ENCODE results near the gene SLX4IP. TPM values are rescaled to one million over a fixed set of nuclear protein-coding genes. Genes with fewer than 3 reads are reported as not detected.
A peak's percentile ranks its signal among the peaks of the same experiment; 100 is the strongest.

The SLX4IP gene
- total RNA-seq, 4 donors from 2014 or later = 4.8 to 7.2 (median 5.7) TPM

GRCh38 chr20:10521836-10522235, 86.7 kb downstream of the SLX4IP start:
- no peaks in the 10 kb centered on the region for H3K9me3 ChIP-seq
- no peak overlapping the region for H3K27ac ChIP-seq
- 58% methylated on average over 1 of the region's 1 CpG for whole genome bisulfite sequencing
- no peak for DNase-seq (ENCODE audit: low spot score in 2 of 2)
- TF ChIP-seq EP300 (IDR thresholded peaks at IDR 0.05) = no peak
- TF ChIP-seq POLR2A (IDR thresholded peaks at IDR 0.05) = no peak
- no peak for TF ChIP-seq CTCF (IDR thresholded peaks at IDR 0.05)
- TF ChIP-seq POLR2AphosphoS5 (IDR thresholded peaks at IDR 0.05) = no peak
- H3K36me3 ChIP-seq = no peaks in the 10 kb centered on the region
- H3K27me3 ChIP-seq = no peaks in the 10 kb centered on the region
- H3K4me1 ChIP-seq = peaks cover 28% of the 10 kb centered on the region
- H3K4me3 ChIP-seq = no peak overlapping the region

- no peaks in the 10 kb centered on the region for H3K36me3 ChIP-seq
- no peaks in the 10 kb centered on the region for H3K9me3 ChIP-seq
- no peak overlapping the region for H3K4me3 ChIP-seq
- no peak overlapping the region for H3K27ac ChIP-seq
- no peaks in the 10 kb centered on the region for H3K27me3 ChIP-seq
- DNase-seq (ENCODE audit: low spot score in 2 of 2) = no peak
- H3K4me1 ChIP-seq = peaks cover 28% of the 10 kb centered on the region
- TF ChIP-seq POLR2AphosphoS5 (IDR thresholded peaks at IDR 0.05) = no peak
- WGBS = 85% methylated on average over 8 of the region's 8 CpGs
Measured at GRCh38 chr20:10522328-10522727, 87.2 kb downstream of the SLX4IP start.

GRCh38 chr20:10523443-10523842, 88.3 kb downstream of the SLX4IP start:
- H3K27ac ChIP-seq = no peak overlapping the region
- H3K36me3 ChIP-seq = no peaks in the 10 kb centered on the region
- H3K9me3 ChIP-seq = no peaks in the 10 kb centered on the region
- H3K27me3 ChIP-seq = no peaks in the 10 kb centered on the region
- no peak overlapping the region for H3K4me3 ChIP-seq
- WGBS = 62% methylated on average over 5 of the region's 5 CpGs
- DNase-seq (ENCODE audit: low spot score in 2 of 2) = no peak
- TF ChIP-seq POLR2AphosphoS5 (IDR thresholded peaks at IDR 0.05) (no peak), POLR2A (IDR thresholded peaks at IDR 0.05) (no peak), EP300 (IDR thresholded peaks at IDR 0.05) (no peak), CTCF (IDR thresholded peaks at IDR 0.05) (no peak)
- H3K4me1 ChIP-seq = peaks cover 28% of the 10 kb centered on the region

- WGBS = 56% methylated on average over 10 of the region's 10 CpGs
- Histone ChIP-seq H3K27me3 (no peaks in the 10 kb centered on the region), H3K9me3 (no peaks in the 10 kb centered on the region), H3K27ac (peak overlapping the region; percentile 16), H3K36me3 (no peaks in the 10 kb centered on the region), H3K4me1 (peaks cover 28% of the 10 kb centered on the region), H3K4me3 (no peak overlapping the region)
- TF ChIP-seq POLR2A (IDR thresholded peaks at IDR 0.05) (no peak), EP300 (IDR thresholded peaks at IDR 0.05) (no peak), POLR2AphosphoS5 (IDR thresholded peaks at IDR 0.05) (peak in 1 of 3 donors; percentile 35)
- peak; percentile 82 to 89 for DNase-seq (ENCODE audit: low spot score in 2 of 2)
Measured at GRCh38 chr20:10524034-10524476, 89.0 kb downstream of the SLX4IP start.

- TF ChIP-seq CTCF (IDR thresholded peaks at IDR 0.05) (no peak), EP300 (IDR thresholded peaks at IDR 0.05) (no peak), POLR2A (IDR thresholded peaks at IDR 0.05) (no peak), POLR2AphosphoS5 (IDR thresholded peaks at IDR 0.05) (no peak)
- Histone ChIP-seq H3K27ac (peak overlapping the region; percentile 16), H3K4me1 (peaks cover 28% of the 10 kb centered on the region), H3K27me3 (no peaks in the 10 kb centered on the region), H3K9me3 (no peaks in the 10 kb centered on the region), H3K4me3 (no peak overlapping the region), H3K36me3 (no peaks in the 10 kb centered on the region)
- WGBS = 60% methylated on average over 4 of the region's 4 CpGs
- no peak for DNase-seq (ENCODE audit: low spot score in 2 of 2)
Measured at GRCh38 chr20:10524643-10525042, 89.5 kb downstream of the SLX4IP start.

- Histone ChIP-seq H3K4me3 (no peak overlapping the region), H3K36me3 (no peaks in the 10 kb centered on the region), H3K9me3 (no peaks in the 10 kb centered on the region), H3K27ac (no peak overlapping the region), H3K4me1 (peaks cover 12% of the 10 kb centered on the region), H3K27me3 (no peaks in the 10 kb centered on the region)
- DNase-seq (ENCODE audit: low spot score in 2 of 2) = no peak
- 93% methylated on average over 3 of the region's 3 CpGs for WGBS
- TF ChIP-seq POLR2AphosphoS5 (IDR thresholded peaks at IDR 0.05) (no peak), EP300 (IDR thresholded peaks at IDR 0.05) (no peak), POLR2A (IDR thresholded peaks at IDR 0.05) (no peak), CTCF (IDR thresholded peaks at IDR 0.05) (no peak)
Measured at GRCh38 chr20:10527781-10528180, 92.7 kb downstream of the SLX4IP start.
